H1 (cell line): ENCODE data around the gene ANKS1B. TPM values are rescaled to one million over a fixed set of nuclear protein-coding genes. Genes with fewer than 3 reads are reported as not detected.

ENCODE experiments used
- CTCF ChIA-PET: fragments of 300-600 bp; sonication (Branson Sonifier 250); formaldehyde crosslinking; loops from one replicate; lab custom pipeline; 2021; ENCODE audit not compliant: partially characterized antibody; lab: Charles Lee
- POLR2A ChIA-PET: fragments of 300-600 bp; sonication (Branson Sonifier 250); formaldehyde crosslinking; loops from one replicate; lab custom pipeline; 2021; ENCODE audit warnings: inconsistent platforms; ENCODE audit not compliant: partially characterized antibody; lab: Charles Lee
- DNase-seq, 2 experiments: peaks; one replicate each; pipeline versions ENCODE4 v3.0.0 to v3.0.0-alpha.2; 2010 to 2022; ENCODE audit warnings: low spot score in 2 of 2, low read depth in 1 of 2, mixed read lengths in 1 of 2
- FAIRE-seq: peaks from 2 replicates; lab custom pipeline; 2011; peaks lifted over from hg19 to GRCh38; lab: Jason Lieb, UNC
- H2AFZ ChIP-seq: 2 replicates; pipeline ENCODE4 v1.8.1; 2012; ENCODE audit warnings: low read length, inconsistent platforms
- H2AK5ac ChIP-seq: 2 replicates; pipeline ENCODE4 v1.6.1; 2013; ENCODE audit warnings: low read depth, low read length
- H2BK120ac ChIP-seq: replicated peaks from 2 replicates; pipeline ENCODE3; 2013; ENCODE audit warnings: low read depth, low read length, inconsistent platforms
- H2BK12ac ChIP-seq: 2 replicates; pipeline ENCODE4 v1.6.1; 2013; ENCODE audit warnings: low read depth, low read length
- H2BK15ac ChIP-seq: 2 replicates; pipeline ENCODE4 v1.6.1; 2013; ENCODE audit warnings: low read length
- H2BK20ac ChIP-seq: 2 replicates; pipeline ENCODE4 v1.6.1; 2013; ENCODE audit warnings: low read length
- H2BK5ac ChIP-seq: 2 replicates; pipeline ENCODE4 v1.6.1; 2013; ENCODE audit warnings: low read depth, low read length
- H3K14ac ChIP-seq: 2 replicates; pipeline ENCODE4 v1.6.1; 2013; ENCODE audit warnings: inconsistent platforms; ENCODE audit not compliant: insufficient read length
- H3K18ac ChIP-seq: 2 replicates; pipeline ENCODE4 v1.6.1; 2013; ENCODE audit warnings: low read length; ENCODE audit errors: extremely low read depth
- H3K23ac ChIP-seq: 2 replicates; pipeline ENCODE4 v1.6.1; 2013; ENCODE audit warnings: inconsistent platforms; ENCODE audit not compliant: insufficient read length
- H3K23me2 ChIP-seq: 2 replicates; pipeline ENCODE4 v1.6.1; 2013; ENCODE audit warnings: low read depth, low read length
- H3K27ac ChIP-seq: 2 replicates; pipeline ENCODE4 v1.6.1; 2011; ENCODE audit warnings: low read depth, low read length, inconsistent platforms
- H3K27me3 ChIP-seq, 4 experiments: replicated peaks in 1 of 4; 1 replicate in 1 of 4; 2 replicates in 3 of 4; pipeline versions ENCODE4 v1.6.1 to v1.8.1; 2011 to 2013; ENCODE audit warnings: low read length in 3 of 4, mild to moderate bottlenecking in 3 of 4, inconsistent platforms in 2 of 4, mixed read lengths in 2 of 4, moderate library complexity in 1 of 4; ENCODE audit not compliant: control insufficient read depth in 3 of 4, insufficient read depth in 3 of 4; ENCODE audit errors: extremely low read depth in 1 of 4
- H3K36me3 ChIP-seq, 4 experiments: 2 replicates each; pipeline versions ENCODE4 v1.6.1 to v1.8.1; 2011 to 2013; ENCODE audit warnings: mild to moderate bottlenecking in 4 of 4, low read length in 3 of 4, moderate library complexity in 2 of 4, control low read depth in 1 of 4, inconsistent platforms in 1 of 4; ENCODE audit not compliant: insufficient read depth in 4 of 4, control insufficient read depth in 2 of 4
- H3K4ac ChIP-seq: replicated peaks from 2 replicates; pipeline ENCODE3; 2013; ENCODE audit warnings: low read length, low read depth, mixed read lengths, inconsistent platforms; ENCODE audit not compliant: insufficient read length
- H3K4me1 ChIP-seq, 4 experiments: replicated peaks in 1 of 4; 1 replicate in 1 of 4; 2 replicates in 3 of 4; pipeline versions ENCODE4 v1.6.1 to v1.8.1; 2011 to 2013; ENCODE audit warnings: low read length in 3 of 4, inconsistent platforms in 2 of 4, mixed read lengths in 1 of 4; ENCODE audit not compliant: insufficient read depth in 4 of 4, control insufficient read depth in 3 of 4
- H3K4me2 ChIP-seq, 2 experiments: 2 replicates each; pipeline versions ENCODE4 v1.6.1 to v1.8.1; 2011 to 2013; ENCODE audit warnings: low read depth in 2 of 2, low read length in 2 of 2, control low read depth in 1 of 2, inconsistent platforms in 1 of 2, mild to moderate bottlenecking in 1 of 2; ENCODE audit not compliant: insufficient read depth in 1 of 2
- H3K4me3 ChIP-seq, 4 experiments: fragments of 200-600, 300-600 bp in 1 of 4; sonication (generic), shearing (Covaris generic), sonication (Bioruptor Twin) in 1 of 4; 2 replicates each; pipeline versions ENCODE4 v1.5.1 to v1.8.1; 2011 to 2016; ENCODE audit warnings: low read length in 4 of 4, low read depth in 3 of 4, control low read depth in 2 of 4, inconsistent platforms in 2 of 4, mild to moderate bottlenecking in 2 of 4, mixed read lengths in 1 of 4, moderate library complexity in 1 of 4; ENCODE audit not compliant: insufficient read depth in 2 of 4; ENCODE audit errors: extremely low read depth in 1 of 4
- H3K56ac ChIP-seq: replicated peaks from 2 replicates; pipeline ENCODE3; 2013; ENCODE audit warnings: low read depth, mild to moderate bottlenecking, mixed read lengths, low read length, inconsistent platforms; ENCODE audit not compliant: insufficient read length
- H3K79me1 ChIP-seq: 2 replicates; pipeline ENCODE4 v1.6.1; 2013; ENCODE audit warnings: low read depth, low read length, control low read depth
- H3K79me2 ChIP-seq, 2 experiments: 2 replicates each; pipeline versions ENCODE4 v1.6.1 to v1.8.1; 2012 to 2013; ENCODE audit warnings: low read length in 2 of 2, mild to moderate bottlenecking in 2 of 2, inconsistent platforms in 1 of 2; ENCODE audit not compliant: insufficient read depth in 2 of 2, control insufficient read depth in 1 of 2
- H3K9ac ChIP-seq, 4 experiments: replicated peaks in 1 of 4; 1 replicate in 1 of 4; 2 replicates in 3 of 4; pipeline versions ENCODE4 v1.6.1 to v1.8.1; 2011 to 2013; ENCODE audit warnings: low read depth in 3 of 4, low read length in 3 of 4, control low read depth in 2 of 4, mild to moderate bottlenecking in 2 of 4, moderate library complexity in 2 of 4, inconsistent platforms in 1 of 4; ENCODE audit errors: extremely low read depth in 1 of 4
- H3K9me3 ChIP-seq, 2 experiments: 2 replicates each; pipeline versions ENCODE4 v1.6.1 to v1.8.1; 2012 to 2013; ENCODE audit warnings: mild to moderate bottlenecking in 2 of 2, moderate library complexity in 2 of 2, control low read depth in 1 of 2, inconsistent platforms in 1 of 2, low read depth in 1 of 2, low read length in 1 of 2, mixed read lengths in 1 of 2; ENCODE audit not compliant: insufficient read depth in 2 of 2
- H4K20me1 ChIP-seq, 2 experiments: replicated peaks in 1 of 2; 2 replicates each; pipeline versions ENCODE3 to v1.8.1; 2011 to 2013; ENCODE audit warnings: inconsistent platforms in 2 of 2, low read length in 2 of 2, mild to moderate bottlenecking in 1 of 2; ENCODE audit not compliant: insufficient read depth in 2 of 2, control insufficient read depth in 1 of 2
- H4K5ac ChIP-seq: 2 replicates; pipeline ENCODE4 v1.6.1; 2013; ENCODE audit warnings: low read length, low read depth, mixed read lengths, inconsistent platforms; ENCODE audit not compliant: insufficient read length
- H4K8ac ChIP-seq: 2 replicates; pipeline ENCODE4 v1.8.0; 2013; ENCODE audit warnings: mild to moderate bottlenecking, moderate library complexity, low read length, inconsistent platforms; ENCODE audit not compliant: insufficient read depth; ENCODE audit errors: extremely low read depth
- H4K91ac ChIP-seq: replicated peaks from 2 replicates; pipeline ENCODE3; 2013; ENCODE audit warnings: low read length, mixed read lengths, inconsistent platforms; ENCODE audit not compliant: insufficient read length
- EGR1 ChIP-seq: IDR thresholded peaks from 2 replicates; pipeline ENCODE4 v1.6.1; 2011; ENCODE audit warnings: low read depth, low read length, borderline replicate concordance
- FOSL1 ChIP-seq: IDR thresholded peaks from 2 replicates; pipeline ENCODE4 v1.6.1; 2011; ENCODE audit warnings: mild to moderate bottlenecking, low read depth, low read length, moderate library complexity; ENCODE audit not compliant: insufficient read depth
- HDAC6 ChIP-seq: IDR thresholded peaks from one replicate; pipeline ENCODE4 v1.7.1; 2012; ENCODE audit warnings: low read depth, mild to moderate bottlenecking, inconsistent platforms, low read length, moderate library complexity
- JUND ChIP-seq: IDR thresholded peaks from 2 replicates; pipeline ENCODE4 v1.6.1; 2011; ENCODE audit warnings: mild to moderate bottlenecking, improper control_type of control experiment, low read length
- KDM1A ChIP-seq: fragments of 200-600, 300-600 bp; sonication (generic); IDR thresholded peaks from 2 replicates; pipeline ENCODE4 v1.7.1; 2016; ENCODE audit warnings: mild to moderate bottlenecking, low read length, borderline replicate concordance
- NANOG ChIP-seq: IDR thresholded peaks from 2 replicates; pipeline ENCODE4 v1.6.1; 2011; ENCODE audit warnings: low read length, low read depth, mild to moderate bottlenecking, inconsistent platforms; ENCODE audit not compliant: insufficient read depth, poor library complexity, severe bottlenecking
- NRF1 ChIP-seq: IDR thresholded peaks from 2 replicates; pipeline ENCODE4 v1.6.1; 2011; ENCODE audit warnings: mild to moderate bottlenecking, low read depth, low read length, improper control_type of control experiment
- SIX5 ChIP-seq: IDR thresholded peaks from 2 replicates; pipeline ENCODE4 v1.6.1; 2011; ENCODE audit warnings: mild to moderate bottlenecking, low read depth, low read length
- TCF12 ChIP-seq: IDR thresholded peaks from 2 replicates; pipeline ENCODE4 v1.6.1; 2011; ENCODE audit warnings: low read depth, mild to moderate bottlenecking, low read length
- ZNF274 ChIP-seq: IDR thresholded peaks from 2 replicates; pipeline ENCODE4 v1.7.0; 2012; ENCODE audit warnings: low read length, borderline replicate concordance; ENCODE audit errors: extremely low read depth
- WGBS, 2 experiments: shearing (Covaris generic) in 1 of 2; methylation state at CpG; one replicate each; pipeline versions ENCODE4 v1.1.6 to v1.1.7; 2013 to 2015; ENCODE audit warnings: low lambda C conversion rate in 2 of 2, mixed read lengths in 2 of 2, inconsistent platforms in 1 of 2, low coverage in 1 of 2, missing lambda C conversion rate in 1 of 2; ENCODE audit not compliant: insufficient replicate concordance in 2 of 2, insufficient coverage in 1 of 2, insufficient read length in 1 of 2; ENCODE audit errors: extremely low coverage in 1 of 2, missing lambda C conversion rate in 1 of 2; 5-methylcytosine and 5-hydroxymethylcytosine counted together
- polyA plus RNA-seq, 7 experiments: library from polyadenylated mRNA; depleted of rRNA in 3 of 7; stranded (reverse) in 5 of 7; unstranded in 2 of 7; fragments of >200 nt in 5 of 7; fragments of 200-250 nt in 2 of 7; gene quantifications; 1 replicate in 5 of 7; 2 replicates in 1 of 7; 4 replicates in 1 of 7; pipeline versions ENCODE4 v1.2.1 to v1.2.3, GENCODE V29; 2011 to 2013; ENCODE audit warnings: missing spikeins in 2 of 7, mixed read lengths in 2 of 7
- total RNA-seq: library from RNA; stranded (reverse); fragmentation: NEBNext Ultra II Directional; extraction: Animal tissue kit (Norgen Biotek cat#: 25700); gene quantifications from 2 replicates; pipeline ENCODE4 v1.2.1, GENCODE V29; 2021
- TF ChIP-seq, protein P1 (sequence below): IDR thresholded peaks from 2 replicates; pipeline ENCODE4 v1.6.1; 2012; ENCODE audit warnings: inconsistent platforms
- TF ChIP-seq, protein P2 (sequence below): IDR thresholded peaks from 2 replicates; pipeline ENCODE4 v1.6.1; 2012; ENCODE audit warnings: low read length, inconsistent platforms

Gene ANKS1B
- total and polyA plus RNA-seq, 2 of the 8 experiments (the other 6 are each of a cell fraction or from before 2014, with no cell fraction given) = 2.7 to 6.1 TPM

DNA sequence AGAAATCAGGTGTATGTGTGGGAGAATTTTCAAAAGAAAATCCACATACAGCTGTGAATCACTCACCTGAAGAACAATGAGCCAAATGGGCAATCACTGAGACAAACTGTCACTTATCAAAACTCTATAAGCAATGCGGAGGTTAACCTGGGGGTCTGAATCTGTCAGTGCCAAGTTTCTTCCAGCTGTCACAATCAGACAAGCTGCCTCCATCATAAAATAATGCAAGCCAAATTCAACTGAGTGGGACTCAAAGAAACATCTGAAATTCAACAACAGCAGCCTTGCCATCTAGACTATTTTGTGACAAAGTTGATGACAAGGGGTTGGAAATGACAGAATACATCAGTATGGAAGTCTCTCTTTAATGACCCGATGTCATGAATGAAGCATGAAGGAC lies 276.9 kb downstream of the ANKS1B start:
- 71% methylated on average over 2 of the region's 2 CpGs; no CpG with 5 or more reads in 1 of the 2 experiments for WGBS, 2 experiments
- TF ChIP-seq HDAC6 (no peak), JUND (no peak), SIX5 (no peak), NRF1 (no peak), FOSL1 (no peak), ZNF274 (no peak), TCF12 (no peak), KDM1A (no peak), NANOG (no peak), EGR1 (no peak)
- TF ChIP-seq, protein P1, sequence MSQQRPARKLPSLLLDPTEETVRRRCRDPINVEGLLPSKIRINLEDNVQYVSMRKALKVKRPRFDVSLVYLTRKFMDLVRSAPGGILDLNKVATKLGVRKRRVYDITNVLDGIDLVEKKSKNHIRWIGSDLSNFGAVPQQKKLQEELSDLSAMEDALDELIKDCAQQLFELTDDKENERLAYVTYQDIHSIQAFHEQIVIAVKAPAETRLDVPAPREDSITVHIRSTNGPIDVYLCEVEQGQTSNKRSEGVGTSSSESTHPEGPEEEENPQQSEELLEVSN = no peak
- TF ChIP-seq, protein P2, sequence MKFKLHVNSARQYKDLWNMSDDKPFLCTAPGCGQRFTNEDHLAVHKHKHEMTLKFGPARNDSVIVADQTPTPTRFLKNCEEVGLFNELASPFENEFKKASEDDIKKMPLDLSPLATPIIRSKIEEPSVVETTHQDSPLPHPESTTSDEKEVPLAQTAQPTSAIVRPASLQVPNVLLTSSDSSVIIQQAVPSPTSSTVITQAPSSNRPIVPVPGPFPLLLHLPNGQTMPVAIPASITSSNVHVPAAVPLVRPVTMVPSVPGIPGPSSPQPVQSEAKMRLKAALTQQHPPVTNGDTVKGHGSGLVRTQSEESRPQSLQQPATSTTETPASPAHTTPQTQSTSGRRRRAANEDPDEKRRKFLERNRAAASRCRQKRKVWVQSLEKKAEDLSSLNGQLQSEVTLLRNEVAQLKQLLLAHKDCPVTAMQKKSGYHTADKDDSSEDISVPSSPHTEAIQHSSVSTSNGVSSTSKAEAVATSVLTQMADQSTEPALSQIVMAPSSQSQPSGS = no peak

More for the DNA sequence above, 276.9 kb downstream of the ANKS1B start:
- no peak overlapping the region for H3K56ac ChIP-seq
- H4K5ac ChIP-seq = no peak overlapping the region
- no peak overlapping the region for H3K4me3 ChIP-seq
- no peak overlapping the region for H2BK20ac ChIP-seq
- H4K8ac ChIP-seq = no peak overlapping the region
- no peak overlapping the region for H3K27ac ChIP-seq
- no peaks in the 10 kb centered on the region for H4K20me1 ChIP-seq
- H3K79me1 ChIP-seq = no peaks in the 10 kb centered on the region
- no peak overlapping the region for H2BK12ac ChIP-seq
- H3K23ac ChIP-seq = no peak overlapping the region
- no peak overlapping the region for H3K9ac ChIP-seq
- H3K9me3 ChIP-seq = no peaks in the 10 kb centered on the region
- no peaks in the 10 kb centered on the region for H3K36me3 ChIP-seq
- no peaks in the 10 kb centered on the region for H3K79me2 ChIP-seq
- DNase-seq (no peak), FAIRE-seq (no peak)
- H2AFZ ChIP-seq = no peak overlapping the region
- no peaks in the 10 kb centered on the region for H3K23me2 ChIP-seq
- ChIA-PET CTCF (interaction anchor here (0.6 to 0.8 kb wide), 3 partner anchors 15 to 61 kb away, joined by 3 to 4 read pairs (median 3); no protein-coding TSS in a partner anchor), POLR2A (no interaction called here)
- H4K91ac ChIP-seq = no peak overlapping the region
- H3K27me3 ChIP-seq = peaks cover 0 to 1% (median 0%) of the 10 kb centered on the region in 4 experiments; a peak in 1 of 7 replicates
- no peak overlapping the region for H3K4me2 ChIP-seq
- no peak overlapping the region for H2BK5ac ChIP-seq
- no peak overlapping the region for H3K18ac ChIP-seq
- H3K4ac ChIP-seq = no peak overlapping the region
- H3K14ac ChIP-seq = no peak overlapping the region
- no peaks in the 10 kb centered on the region for H3K4me1 ChIP-seq
- no peak overlapping the region for H2AK5ac ChIP-seq
- H2BK120ac ChIP-seq = no peak overlapping the region
- no peak overlapping the region for H2BK15ac ChIP-seq
